ENCODE measurements around the gene IQCE. TPM values are rescaled to one million over a fixed set of nuclear protein-coding genes. Genes with fewer than 3 reads are reported as not detected.

IQCE gene
- total RNA-seq, 1 donor from 2014 or later, result 5.2 TPM

DNA sequence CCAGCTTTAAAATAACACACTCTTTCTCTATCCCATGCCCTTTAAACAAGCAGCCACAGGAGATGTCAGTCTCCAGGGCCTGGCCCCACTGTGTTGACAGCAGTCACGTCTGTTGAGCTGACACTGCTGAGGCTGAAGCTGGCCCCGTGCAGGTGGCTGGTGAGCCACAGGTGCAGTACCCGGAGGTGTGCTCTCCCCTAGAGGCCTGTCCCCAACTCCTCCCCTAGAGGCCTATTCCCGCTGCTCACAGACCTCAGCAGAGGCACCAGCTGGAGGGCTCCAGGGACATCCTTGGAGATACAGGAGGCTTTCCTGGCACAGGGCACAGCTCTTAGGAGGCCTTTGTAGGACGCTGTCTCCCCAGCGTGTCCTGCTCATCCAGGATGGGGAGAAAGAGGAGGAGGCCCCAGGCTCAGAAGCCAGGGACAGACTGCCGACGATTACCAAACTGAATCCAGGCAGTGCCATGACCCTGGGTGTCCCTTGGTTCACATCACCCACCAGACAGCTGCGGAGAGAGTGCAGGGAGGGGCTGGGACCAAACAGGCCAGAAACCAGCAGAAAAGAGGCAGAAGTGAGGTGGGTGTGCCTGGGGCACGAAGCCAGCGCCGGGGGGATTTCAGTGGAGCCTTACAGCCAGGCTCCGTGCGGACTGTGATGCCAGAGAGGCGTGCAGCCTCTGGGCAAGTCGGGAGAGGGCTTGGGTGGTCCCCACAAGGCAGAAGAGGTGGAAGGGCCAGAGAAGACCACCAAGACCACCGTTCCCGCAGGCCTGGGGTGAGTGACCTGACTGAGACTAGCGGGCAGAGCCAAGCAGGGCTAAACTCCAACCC lies 54.5 kb downstream of the IQCE start:
- Histone ChIP-seq H3K9me3 (no peaks in the 10 kb centered on the region), H3K4me3 (no peak overlapping the region), H3K36me3 (no peaks in the 10 kb centered on the region), H3K27me3 (no peaks in the 10 kb centered on the region), H3K4me1 (peaks cover 29% of the 10 kb centered on the region), H3K27ac (peak overlapping the region; percentile 43)
- no peak for DNase-seq (ENCODE audit: extremely low spot score in 2 of 2)
- intact Hi-C loops (cut with DNase I), result no loop called here
- TF ChIP-seq, protein P1, sequence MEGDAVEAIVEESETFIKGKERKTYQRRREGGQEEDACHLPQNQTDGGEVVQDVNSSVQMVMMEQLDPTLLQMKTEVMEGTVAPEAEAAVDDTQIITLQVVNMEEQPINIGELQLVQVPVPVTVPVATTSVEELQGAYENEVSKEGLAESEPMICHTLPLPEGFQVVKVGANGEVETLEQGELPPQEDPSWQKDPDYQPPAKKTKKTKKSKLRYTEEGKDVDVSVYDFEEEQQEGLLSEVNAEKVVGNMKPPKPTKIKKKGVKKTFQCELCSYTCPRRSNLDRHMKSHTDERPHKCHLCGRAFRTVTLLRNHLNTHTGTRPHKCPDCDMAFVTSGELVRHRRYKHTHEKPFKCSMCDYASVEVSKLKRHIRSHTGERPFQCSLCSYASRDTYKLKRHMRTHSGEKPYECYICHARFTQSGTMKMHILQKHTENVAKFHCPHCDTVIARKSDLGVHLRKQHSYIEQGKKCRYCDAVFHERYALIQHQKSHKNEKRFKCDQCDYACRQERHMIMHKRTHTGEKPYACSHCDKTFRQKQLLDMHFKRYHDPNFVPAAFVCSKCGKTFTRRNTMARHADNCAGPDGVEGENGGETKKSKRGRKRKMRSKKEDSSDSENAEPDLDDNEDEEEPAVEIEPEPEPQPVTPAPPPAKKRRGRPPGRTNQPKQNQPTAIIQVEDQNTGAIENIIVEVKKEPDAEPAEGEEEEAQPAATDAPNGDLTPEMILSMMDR (IDR thresholded peaks at IDR 0.05), result no peak
- TF ChIP-seq POLR2A (IDR thresholded peaks at IDR 0.05) (no peak), POLR2AphosphoS5 (IDR thresholded peaks at IDR 0.05; ENCODE audit: insufficient read depth in 1 of 2, low read depth in 1 of 2) (no peak)

DNA sequence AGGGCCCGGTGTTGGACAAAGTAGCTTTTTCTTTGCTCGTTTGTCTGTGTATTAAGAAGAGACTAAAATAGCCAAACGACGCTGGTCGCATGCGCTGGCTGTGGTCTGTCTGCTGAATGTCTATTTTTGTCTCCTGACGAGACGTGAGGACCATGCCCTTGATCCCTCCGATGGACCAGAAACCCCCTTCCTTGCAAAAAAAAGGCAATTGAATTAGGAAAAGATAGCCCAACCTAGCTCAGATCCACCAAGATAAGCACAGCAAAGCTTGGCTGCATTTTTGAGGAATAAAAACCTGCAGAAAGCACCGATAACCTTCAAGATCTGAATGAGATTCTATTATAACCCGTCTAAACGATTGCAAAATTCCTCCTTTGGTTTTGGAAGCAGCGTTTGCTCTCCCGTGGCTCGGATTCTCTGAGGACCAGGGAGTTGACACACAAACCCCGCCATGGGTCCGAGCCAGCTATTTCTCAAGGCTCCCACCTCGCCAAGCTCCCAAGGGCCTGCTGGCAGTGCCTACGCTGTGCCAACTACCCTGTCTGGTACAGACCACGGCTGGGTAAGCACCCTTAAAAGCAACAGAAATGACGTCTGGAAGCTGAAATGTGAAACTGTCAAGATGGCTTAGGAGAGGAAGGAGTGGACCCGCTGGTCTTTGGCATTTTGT lies 55.3 kb downstream of the IQCE start:
- intact Hi-C loops (cut with DNase I), result no loop called here
- no peak for DNase-seq (ENCODE audit: extremely low spot score in 2 of 2)
- no peaks in the 10 kb centered on the region for H3K36me3 ChIP-seq
- H3K27me3 ChIP-seq, result no peaks in the 10 kb centered on the region
- TF ChIP-seq POLR2A (IDR thresholded peaks at IDR 0.05) (no peak), POLR2AphosphoS5 (IDR thresholded peaks at IDR 0.05; ENCODE audit: insufficient read depth in 1 of 2, low read depth in 1 of 2) (peak in 1 of 2 donors; percentile 45)
- TF ChIP-seq, protein P1 (IDR thresholded peaks at IDR 0.05), result no peak
- no peaks in the 10 kb centered on the region for H3K9me3 ChIP-seq
- H3K27ac ChIP-seq, result peak overlapping the region; percentile 43
- H3K4me1 ChIP-seq, result peaks cover 27% of the 10 kb centered on the region
- peak overlapping the region; percentile 7 to 32 for H3K4me3 ChIP-seq

DNA sequence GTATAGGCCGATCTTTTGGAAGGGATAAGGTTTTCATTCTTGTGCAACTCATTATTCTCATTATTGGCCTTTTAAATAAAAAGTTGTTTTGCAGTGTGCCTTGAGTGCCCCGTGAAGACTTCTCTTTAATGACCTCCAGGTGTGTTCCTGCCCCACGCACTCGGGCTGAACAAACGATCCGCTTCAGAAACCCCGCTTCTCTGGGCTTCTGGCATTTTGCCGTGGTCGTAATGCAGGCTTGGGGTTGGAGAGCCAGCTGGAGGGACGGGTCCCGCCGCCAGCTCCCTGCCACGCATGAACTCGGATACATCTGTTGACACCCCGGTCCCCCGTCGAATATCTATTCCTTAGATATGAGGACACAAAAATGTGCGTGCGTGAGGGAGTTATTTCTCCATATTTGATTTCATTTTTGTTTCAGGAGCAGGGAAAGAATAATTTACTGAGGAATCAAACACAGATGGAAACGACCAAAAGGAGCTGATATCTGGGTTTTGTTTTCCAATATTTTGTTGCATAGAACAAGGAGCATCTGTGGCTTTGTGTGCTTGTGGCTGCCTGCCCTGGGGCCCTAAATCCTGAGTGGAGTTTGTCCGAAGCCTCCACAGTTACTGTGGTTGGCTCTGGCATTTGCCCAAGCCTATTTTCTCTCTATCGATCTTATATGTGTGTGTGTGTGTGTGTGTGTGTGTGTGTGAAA lies 56.0 kb downstream of the IQCE start:
- Histone ChIP-seq H3K9me3 (no peaks in the 10 kb centered on the region), H3K4me1 (peaks cover 27% of the 10 kb centered on the region), H3K27me3 (no peaks in the 10 kb centered on the region), H3K4me3 (peak overlapping the region; percentile 7 to 32), H3K27ac (peak overlapping the region; percentile 43), H3K36me3 (no peaks in the 10 kb centered on the region)
- TF ChIP-seq POLR2AphosphoS5 (IDR thresholded peaks at IDR 0.05; ENCODE audit: insufficient read depth in 1 of 2, low read depth in 1 of 2), result no peak
- TF ChIP-seq, protein P1 (IDR thresholded peaks at IDR 0.05), result no peak
- intact Hi-C loops (cut with DNase I), result no loop called here
- no peak for DNase-seq (ENCODE audit: extremely low spot score in 2 of 2)

DNA sequence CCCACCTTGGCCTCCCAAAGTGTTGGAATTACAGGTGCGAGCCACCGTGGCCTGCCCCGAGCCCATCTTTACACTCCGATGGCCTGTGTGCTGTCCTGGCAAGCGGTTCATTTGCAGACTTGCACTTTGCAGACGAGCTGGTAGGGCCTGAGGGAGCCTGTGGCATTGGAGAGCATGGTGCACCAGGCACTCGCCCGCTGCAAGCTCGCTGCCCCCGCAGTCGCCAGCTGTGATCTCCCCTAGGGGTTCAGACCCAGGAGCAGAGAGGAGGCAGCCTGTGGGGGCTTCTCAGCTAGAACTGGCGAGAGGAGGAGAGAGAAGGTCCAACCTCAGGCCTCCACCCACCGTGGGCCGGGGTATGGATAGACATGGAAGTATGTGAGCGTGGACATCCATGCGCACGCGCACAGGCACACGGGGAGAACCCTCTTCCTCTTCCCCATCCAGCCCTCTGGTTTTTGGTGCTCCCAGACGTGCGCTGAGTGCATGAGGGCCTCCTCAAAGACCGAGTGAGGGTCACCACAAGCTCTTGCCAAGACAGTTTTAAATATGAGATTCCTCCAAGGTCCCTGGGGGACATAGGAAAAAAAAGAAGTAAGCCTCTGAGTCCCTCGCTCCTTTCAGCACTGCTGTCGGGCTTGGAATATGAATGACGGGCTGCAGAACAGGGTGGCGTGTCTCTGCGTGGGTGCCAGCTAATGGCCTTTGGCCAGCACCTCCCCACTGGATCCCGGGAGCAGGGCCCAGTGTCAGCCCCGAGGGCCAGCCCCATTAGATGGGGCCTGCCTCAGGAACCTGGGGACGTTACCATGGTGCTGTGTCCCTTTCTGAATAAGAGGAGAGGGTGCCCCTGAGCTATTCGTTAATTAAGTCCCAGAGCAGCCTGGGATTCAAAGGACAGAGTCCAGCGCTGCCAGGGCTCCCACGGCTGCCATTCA lies 57.9 kb downstream of the IQCE start:
- Histone ChIP-seq H3K36me3 (no peaks in the 10 kb centered on the region), H3K9me3 (no peaks in the 10 kb centered on the region), H3K27me3 (no peaks in the 10 kb centered on the region), H3K4me1 (peaks cover 36% of the 10 kb centered on the region), H3K27ac (no peak overlapping the region), H3K4me3 (no peak overlapping the region)
- intact Hi-C loops (cut with DNase I), result no loop called here
- no peak for DNase-seq (ENCODE audit: extremely low spot score in 2 of 2)
- TF ChIP-seq POLR2AphosphoS5 (IDR thresholded peaks at IDR 0.05; ENCODE audit: insufficient read depth in 1 of 2, low read depth in 1 of 2) (no peak), POLR2A (IDR thresholded peaks at IDR 0.05) (no peak)
- TF ChIP-seq, protein P1 (IDR thresholded peaks at IDR 0.05), result no peak
